ENCODE data around the gene ARX. TPM values are rescaled to one million over a fixed set of nuclear protein-coding genes. Genes with fewer than 3 reads are reported as not detected.
A peak's percentile ranks its signal among the peaks of the same experiment; 100 is the strongest.

ARX gene
- total and polyA plus RNA-seq, 2 of the 8 experiments (the other 6 are each of a cell fraction or from before 2014, with no cell fraction given), result not detected

GRCh38 chrX:24999511-24999910, 16.3 kb downstream of the ARX start:
- Histone ChIP-seq H4K8ac (ENCODE audit: extremely low read depth, insufficient read depth, low read length) (no peak overlapping the region), H3K14ac (ENCODE audit: insufficient read length) (no peak overlapping the region), H3K79me1 (ENCODE audit: low read depth, low read length) (no peaks in the 10 kb centered on the region), H3K4me1 (replicated peaks in 1 of 4; ENCODE audit: control insufficient read depth in 3 of 4, insufficient read depth in 4 of 4, low read length in 3 of 4) (peaks cover under 1 to 23% (median 7%) of the 10 kb centered on the region in 4 experiments; a peak in 6 of 7 replicates), H3K4me2 (ENCODE audit: insufficient read depth in 1 of 2, low read depth in 2 of 2, low read length in 2 of 2) (peak overlapping the region in 1 of 2 experiments; percentile 16; a peak in 2 of 4 replicates), H4K20me1 (replicated peaks in 1 of 2; ENCODE audit: control insufficient read depth in 1 of 2, insufficient read depth in 2 of 2, low read length in 2 of 2) (peaks cover 0 to 2% of the 10 kb centered on the region in 2 experiments), H3K23ac (ENCODE audit: insufficient read length) (no peak overlapping the region), H2AK5ac (ENCODE audit: low read depth, low read length) (no peak overlapping the region), H3K56ac (replicated peaks; ENCODE audit: insufficient read length, low read depth, low read length) (no peak overlapping the region), H4K5ac (ENCODE audit: insufficient read length, low read depth, low read length) (no peak overlapping the region), H2BK15ac (ENCODE audit: low read length) (no peak overlapping the region), H4K91ac (replicated peaks; ENCODE audit: insufficient read length, low read length) (no peak overlapping the region), H2AFZ (ENCODE audit: low read length) (no peak overlapping the region), H3K18ac (ENCODE audit: extremely low read depth, low read length) (no peak overlapping the region), H3K4me3 (ENCODE audit: extremely low read depth in 1 of 4, insufficient read depth in 2 of 4, low read depth in 3 of 4, low read length in 4 of 4) (peak overlapping the region in 1 of 4 experiments; percentile 15; a peak in 1 of 8 replicates), H2BK5ac (ENCODE audit: low read depth, low read length) (no peak overlapping the region), H3K27ac (ENCODE audit: low read depth, low read length) (no peak overlapping the region), H2BK120ac (replicated peaks; ENCODE audit: low read depth, low read length) (no peak overlapping the region), H3K36me3 (ENCODE audit: control insufficient read depth in 2 of 4, insufficient read depth in 4 of 4, low read length in 3 of 4) (peaks cover 0 to 3% (median 0%) of the 10 kb centered on the region in 4 experiments; a peak in 1 of 8 replicates), H3K4ac (replicated peaks; ENCODE audit: insufficient read length, low read depth, low read length) (no peak overlapping the region), H3K9me3 (ENCODE audit: insufficient read depth in 2 of 2, low read depth in 1 of 2, low read length in 1 of 2) (no peaks in the 10 kb centered on the region), H3K9ac (replicated peaks in 1 of 4; ENCODE audit: extremely low read depth in 1 of 4, low read depth in 3 of 4, low read length in 3 of 4) (no peak overlapping the region), H2BK12ac (ENCODE audit: low read depth, low read length) (no peak overlapping the region), H3K23me2 (ENCODE audit: low read depth, low read length) (peaks cover 6% of the 10 kb centered on the region; the same call in 1 of the 2 replicates), H3K27me3 (replicated peaks in 1 of 4; ENCODE audit: control insufficient read depth in 3 of 4, extremely low read depth in 1 of 4, insufficient read depth in 3 of 4, low read length in 3 of 4) (peaks cover 20 to 51% (median 38%) of the 10 kb centered on the region in 4 experiments), H2BK20ac (ENCODE audit: low read length) (no peak overlapping the region), H3K79me2 (ENCODE audit: control insufficient read depth in 1 of 2, insufficient read depth in 2 of 2, low read length in 2 of 2) (no peaks in the 10 kb centered on the region)
- peak; percentile 90 for FAIRE-seq
- no peak for DNase-seq (ENCODE audit: low read depth in 1 of 2, low spot score in 2 of 2)
- 2% methylated on average over 7 of the region's 8 CpGs; no CpG with 5 or more reads in 1 of the 2 experiments for WGBS, 2 experiments (ENCODE audit: extremely low coverage in 1 of 2, insufficient coverage in 1 of 2, insufficient read length in 1 of 2, insufficient replicate concordance in 2 of 2, low coverage in 1 of 2, low lambda C conversion rate in 2 of 2, missing lambda C conversion rate in 1 of 2)
- ChIA-PET POLR2A (ENCODE audit: partially characterized antibody) (no interaction called here), CTCF (ENCODE audit: partially characterized antibody) (interaction anchor here (0.6 to 0.7 kb wide), 2 partner anchors 14 to 144 kb away, joined by 3 read pairs; no protein-coding TSS in a partner anchor)
- TF ChIP-seq CHD2 (IDR thresholded peaks at IDR 0.05; ENCODE audit: low read length), result no peak
- TF ChIP-seq SIRT6 (IDR thresholded peaks at IDR 0.05; ENCODE audit: low read length), result no peak
